H9 (cell line): ENCODE data around the gene VPS13C. TPM values are rescaled to one million over a fixed set of nuclear protein-coding genes. Genes with fewer than 3 reads are reported as not detected.

Experiments used
- DNase-seq: peaks from one replicate; pipeline ENCODE4 v3.0.0-alpha.2; 2017
- H2AFZ ChIP-seq: one replicate; pipeline ENCODE4 v1.6.1; 2013; ENCODE audit warnings: mild to moderate bottlenecking, low read length, control low read depth, moderate library complexity
- H2AK5ac ChIP-seq: 2 replicates; pipeline ENCODE4 v1.6.1; 2013; ENCODE audit warnings: low read length, control low read depth, mixed read lengths; ENCODE audit not compliant: insufficient read length
- H2BK120ac ChIP-seq: one replicate; pipeline ENCODE4 v1.6.1; 2013; ENCODE audit warnings: low read depth, mild to moderate bottlenecking, low read length, control low read depth, inconsistent platforms; ENCODE audit not compliant: poor library complexity, severe bottlenecking
- H2BK12ac ChIP-seq: 2 replicates; pipeline ENCODE4 v1.6.1; 2013; ENCODE audit warnings: low read length, control low read depth, mixed read lengths, low read depth; ENCODE audit not compliant: insufficient read length
- H2BK15ac ChIP-seq: 2 replicates; pipeline ENCODE4 v1.6.1; 2013; ENCODE audit warnings: low read depth, low read length, control low read depth
- H2BK20ac ChIP-seq: one replicate; pipeline ENCODE4 v1.6.1; 2013; ENCODE audit warnings: low read depth, mild to moderate bottlenecking, low read length, control low read depth, inconsistent platforms; ENCODE audit not compliant: poor library complexity, severe bottlenecking
- H2BK5ac ChIP-seq: 2 replicates; pipeline ENCODE4 v1.6.1; 2013; ENCODE audit warnings: low read length, control low read depth, mixed read lengths; ENCODE audit not compliant: insufficient read length
- H3K14ac ChIP-seq: 2 replicates; pipeline ENCODE4 v1.6.1; 2013; ENCODE audit warnings: low read length, control low read depth; ENCODE audit not compliant: insufficient read depth
- H3K18ac ChIP-seq: 2 replicates; pipeline ENCODE4 v1.6.1; 2013; ENCODE audit warnings: low read depth, mild to moderate bottlenecking, mixed read lengths, low read length, control low read depth; ENCODE audit not compliant: insufficient read length
- H3K23ac ChIP-seq: 2 replicates; pipeline ENCODE4 v1.6.1; 2013; ENCODE audit warnings: low read length, control low read depth, mixed read lengths, low read depth; ENCODE audit not compliant: insufficient read length
- H3K23me2 ChIP-seq: 2 replicates; pipeline ENCODE4 v1.6.1; 2013; ENCODE audit warnings: low read depth, mild to moderate bottlenecking, mixed read lengths, low read length, control low read depth; ENCODE audit not compliant: insufficient read length, poor library complexity, severe bottlenecking
- H3K27ac ChIP-seq: 2 replicates; pipeline ENCODE4 v1.5.1; 2013; ENCODE audit warnings: low read length, control low read depth, mixed read lengths, low read depth; ENCODE audit not compliant: insufficient read length
- H3K27me3 ChIP-seq: 2 replicates; pipeline ENCODE4 v1.6.1; 2013; ENCODE audit warnings: low read length, control low read depth, inconsistent platforms; ENCODE audit not compliant: insufficient read depth
- H3K4ac ChIP-seq: 2 replicates; pipeline ENCODE4 v1.6.1; 2013; ENCODE audit warnings: low read depth, mild to moderate bottlenecking, control low read depth, inconsistent platforms, low read length, moderate library complexity
- H3K4me1 ChIP-seq: 2 replicates; pipeline ENCODE4 v1.6.1; 2013; ENCODE audit warnings: low read length, control low read depth, inconsistent platforms; ENCODE audit not compliant: insufficient read depth
- H3K4me2 ChIP-seq: 2 replicates; pipeline ENCODE4 v1.6.1; 2013; ENCODE audit warnings: low read length, control low read depth, mixed read lengths; ENCODE audit not compliant: insufficient read length, insufficient read depth
- H3K56ac ChIP-seq: 2 replicates; pipeline ENCODE4 v1.6.1; 2013; ENCODE audit warnings: low read depth, mild to moderate bottlenecking, mixed read lengths, low read length, control low read depth; ENCODE audit not compliant: insufficient read length
- H3K79me1 ChIP-seq: 2 replicates; pipeline ENCODE4 v1.6.1; 2013; ENCODE audit warnings: low read depth, mild to moderate bottlenecking, moderate library complexity, low read length, control low read depth, inconsistent platforms; ENCODE audit not compliant: insufficient read depth, poor library complexity, severe bottlenecking
- H3K79me2 ChIP-seq: 2 replicates; pipeline ENCODE4 v1.6.1; 2013; ENCODE audit warnings: low read length, control low read depth, inconsistent platforms; ENCODE audit not compliant: insufficient read depth
- H3K9ac ChIP-seq: 2 replicates; pipeline ENCODE4 v1.6.1; 2013; ENCODE audit warnings: low read length, control low read depth, mixed read lengths; ENCODE audit not compliant: insufficient read length; ENCODE audit errors: extremely low read depth
- H3K9me3 ChIP-seq: one replicate; pipeline ENCODE4 v1.6.1; 2013; ENCODE audit warnings: low read depth, low read length, inconsistent platforms; ENCODE audit not compliant: control insufficient read depth
- H3T11ph ChIP-seq: one replicate; pipeline ENCODE4 v1.6.1; 2013; ENCODE audit warnings: mild to moderate bottlenecking, low read length, control low read depth, inconsistent platforms
- H4K20me1 ChIP-seq: one replicate; pipeline ENCODE4 v1.6.1; 2013; ENCODE audit not compliant: control insufficient read depth, insufficient read length, insufficient read depth
- H4K5ac ChIP-seq: 2 replicates; pipeline ENCODE4 v1.6.1; 2013; ENCODE audit warnings: low read depth, mild to moderate bottlenecking, mixed read lengths, low read length, control low read depth; ENCODE audit not compliant: insufficient read length
- H4K8ac ChIP-seq: replicated peaks from 2 replicates; pipeline ENCODE4 v1.6.1; 2013; ENCODE audit warnings: low read length, control low read depth, mixed read lengths, low read depth; ENCODE audit not compliant: insufficient read length
- H4K91ac ChIP-seq: 2 replicates; pipeline ENCODE4 v1.6.1; 2013; ENCODE audit warnings: low read depth, mild to moderate bottlenecking, moderate library complexity, mixed read lengths, low read length, control low read depth; ENCODE audit not compliant: insufficient read length
- H3K27ac Mint-ChIP-seq, 3 experiments: 2 replicates in 2 of 3; 3 replicates in 1 of 3; pipeline ENCODE4 v1.8.0; 2020 to 2021; ENCODE audit warnings: mixed read lengths in 3 of 3, mild to moderate bottlenecking in 1 of 3, moderate library complexity in 1 of 3
- H3K27me3 Mint-ChIP-seq: 2 replicates; pipeline ENCODE4 v1.8.0; 2021; ENCODE audit warnings: low read depth, mild to moderate bottlenecking, moderate library complexity, mixed read lengths
- H3K36me3 Mint-ChIP-seq, 3 experiments: 2 replicates in 2 of 3; 3 replicates in 1 of 3; pipeline ENCODE4 v1.8.0; 2020 to 2021; ENCODE audit warnings: low read depth in 3 of 3, mixed read lengths in 3 of 3; ENCODE audit not compliant: insufficient read depth in 1 of 3
- H3K4me1 Mint-ChIP-seq, 2 experiments: 2 replicates each; pipeline ENCODE4 v1.8.0; 2020; ENCODE audit warnings: mixed read lengths in 2 of 2
- H3K4me3 Mint-ChIP-seq, 2 experiments: 2 replicates in 1 of 2; 3 replicates in 1 of 2; pipeline ENCODE4 v1.8.0; 2020 to 2021; ENCODE audit warnings: mild to moderate bottlenecking in 2 of 2, mixed read lengths in 2 of 2, moderate library complexity in 1 of 2
- H3K9me3 Mint-ChIP-seq, 2 experiments: 2 replicates in 1 of 2; 3 replicates in 1 of 2; pipeline ENCODE4 v1.8.0; 2020; ENCODE audit warnings: mild to moderate bottlenecking in 2 of 2, mixed read lengths in 2 of 2, moderate library complexity in 1 of 2
- CTCF ChIP-seq: fragments of 200-600 bp; sonication (generic); conservative IDR thresholded peaks from 3 replicates; pipeline ENCODE4 v1.8.0; 2021; ENCODE audit warnings: antibody characterized with exemption, mild to moderate bottlenecking
- WGBS: extraction: QIAGEN DNeasy Blood & Tissue Kit; methylation state at CpG from one replicate; pipeline ENCODE4 v1.1.7; 2013; ENCODE audit warnings: missing lambda C conversion rate, low lambda C conversion rate, mixed read lengths; ENCODE audit not compliant: insufficient read length; ENCODE audit errors: extremely low coverage; 5-methylcytosine and 5-hydroxymethylcytosine counted together
- total RNA-seq: library from RNA; stranded (reverse); gene quantifications from 2 replicates; pipeline ENCODE4 v1.2.1, GENCODE V29; 2021

Gene VPS13C
- total RNA-seq, 1 experiment from 2014 or later = 14.2 TPM

GRCh38 chr15:62103431-62103830 is 43.2 kb upstream of the VPS13C start:
- no peak for DNase-seq
- no peak overlapping the region for H3K4ac ChIP-seq
- H3K56ac ChIP-seq = no peak overlapping the region
- TF ChIP-seq CTCF = no peak
- H3K18ac ChIP-seq = no peak overlapping the region
- no peak overlapping the region for H3K4me3 Mint-ChIP-seq
- no peak overlapping the region for H2AK5ac ChIP-seq
- no peaks in the 10 kb centered on the region for H3K79me1 ChIP-seq
- no peak overlapping the region for H2BK20ac ChIP-seq
- no peaks in the 10 kb centered on the region for H3K9me3 Mint-ChIP-seq
- no peaks in the 10 kb centered on the region for H4K20me1 ChIP-seq
- H3K27me3 Mint-ChIP-seq = no peaks in the 10 kb centered on the region
- H2BK15ac ChIP-seq = no peak overlapping the region
- H3K9ac ChIP-seq = no peak overlapping the region
- no peak overlapping the region for H2BK5ac ChIP-seq
- H3T11ph ChIP-seq = no peak overlapping the region
- no peak overlapping the region for H4K8ac ChIP-seq
- H2BK120ac ChIP-seq = no peak overlapping the region
- H2BK12ac ChIP-seq = no peak overlapping the region
- no peak overlapping the region for H3K27ac ChIP-seq
- no peak overlapping the region for H4K5ac ChIP-seq
- no peaks in the 10 kb centered on the region for H3K27me3 ChIP-seq
- H3K36me3 Mint-ChIP-seq = no peaks in the 10 kb centered on the region
- no peak overlapping the region for H3K27ac Mint-ChIP-seq
- no peaks in the 10 kb centered on the region for H3K23me2 ChIP-seq
- no peaks in the 10 kb centered on the region for H3K9me3 ChIP-seq
- no peak overlapping the region for H2AFZ ChIP-seq
- H3K79me2 ChIP-seq = no peaks in the 10 kb centered on the region
- WGBS = no CpG with 5 or more reads among the region's 7 CpGs
- H3K14ac ChIP-seq = no peak overlapping the region
- 0 out of 2 replicates have a peak, but pooled peaks cover 2% of the 10 kb centered on the region for H3K4me1 ChIP-seq
- H3K4me1 Mint-ChIP-seq = no peaks in the 10 kb centered on the region
- no peak overlapping the region for H4K91ac ChIP-seq
- no peak overlapping the region for H3K23ac ChIP-seq
- no peak overlapping the region for H3K4me2 ChIP-seq
